ENCODE measurements around the gene GALE.

DNA sequence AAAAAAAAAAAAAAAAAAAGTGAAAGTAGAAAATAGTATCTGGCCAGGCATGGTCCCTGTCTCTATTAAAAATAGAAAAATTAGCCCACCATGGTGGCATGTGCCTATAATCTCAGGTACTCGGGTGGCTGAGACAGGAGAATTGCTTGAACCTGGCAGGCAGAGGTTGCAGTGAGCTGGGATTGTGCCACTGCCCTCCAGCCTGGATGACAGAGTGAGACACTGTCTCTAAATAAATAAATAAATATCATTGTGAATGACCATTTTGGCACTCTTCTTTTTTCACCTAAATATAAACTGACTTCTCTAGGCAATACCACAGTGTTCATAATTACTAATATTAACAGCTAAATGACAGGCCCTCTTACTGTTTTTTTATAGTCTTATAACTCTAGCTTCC is 42.7 kb downstream of the GALE start:
- TF ChIP-seq, protein P1, sequence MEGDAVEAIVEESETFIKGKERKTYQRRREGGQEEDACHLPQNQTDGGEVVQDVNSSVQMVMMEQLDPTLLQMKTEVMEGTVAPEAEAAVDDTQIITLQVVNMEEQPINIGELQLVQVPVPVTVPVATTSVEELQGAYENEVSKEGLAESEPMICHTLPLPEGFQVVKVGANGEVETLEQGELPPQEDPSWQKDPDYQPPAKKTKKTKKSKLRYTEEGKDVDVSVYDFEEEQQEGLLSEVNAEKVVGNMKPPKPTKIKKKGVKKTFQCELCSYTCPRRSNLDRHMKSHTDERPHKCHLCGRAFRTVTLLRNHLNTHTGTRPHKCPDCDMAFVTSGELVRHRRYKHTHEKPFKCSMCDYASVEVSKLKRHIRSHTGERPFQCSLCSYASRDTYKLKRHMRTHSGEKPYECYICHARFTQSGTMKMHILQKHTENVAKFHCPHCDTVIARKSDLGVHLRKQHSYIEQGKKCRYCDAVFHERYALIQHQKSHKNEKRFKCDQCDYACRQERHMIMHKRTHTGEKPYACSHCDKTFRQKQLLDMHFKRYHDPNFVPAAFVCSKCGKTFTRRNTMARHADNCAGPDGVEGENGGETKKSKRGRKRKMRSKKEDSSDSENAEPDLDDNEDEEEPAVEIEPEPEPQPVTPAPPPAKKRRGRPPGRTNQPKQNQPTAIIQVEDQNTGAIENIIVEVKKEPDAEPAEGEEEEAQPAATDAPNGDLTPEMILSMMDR (conservative IDR thresholded peaks at IDR 0.05; ENCODE audit: low read depth, low read length), result no peak
- no peak for TF ChIP-seq EZH2 (IDR thresholded peaks at IDR 0.05; ENCODE audit: borderline replicate concordance, low read depth, low read length, poor library complexity, severe bottlenecking)
